OCI-LY1 (cell line): Measurements from ENCODE around the gene UBTD1.
"Not testable (repeated sequence)": the region's sequence is repeated elsewhere in the genome, so short reads cannot be mapped to it uniquely, and the experiment has no call there.

Source experiments
- H2AFZ ChIP-seq: fragments of 200-600 bp; sonication (generic), shearing (Covaris generic); 2 replicates; pipeline ENCODE4 v1.6.0; 2014; ENCODE audit warnings: antibody characterized with exemption, mild to moderate bottlenecking, low read length
- H3F3A ChIP-seq: fragments of 200-600 bp; sonication (generic), shearing (Covaris generic); 2 replicates; pipeline ENCODE4 v1.6.0; 2014; ENCODE audit warnings: mild to moderate bottlenecking, antibody characterized with exemption, low read length, moderate library complexity; ENCODE audit not compliant: insufficient read depth
- H3K27ac ChIP-seq: fragments of 200-600 bp; sonication (generic); 2 replicates; pipeline ENCODE4 v1.5.1; 2014; ENCODE audit warnings: low read length, mixed run types, mild to moderate bottlenecking, low read depth; ENCODE audit not compliant: poor library complexity, severe bottlenecking
- H3K27me3 ChIP-seq: fragments of 200-600 bp; sonication (generic); 2 replicates; pipeline ENCODE4 v1.6.0; 2014; ENCODE audit warnings: antibody characterized with exemption, mild to moderate bottlenecking, low read length, moderate library complexity; ENCODE audit not compliant: insufficient read depth
- H3K36me3 ChIP-seq: fragments of 200-600 bp; sonication (generic); 2 replicates; pipeline ENCODE4 v1.6.1; 2014; ENCODE audit warnings: mild to moderate bottlenecking, antibody characterized with exemption, low read length, moderate library complexity, mixed read lengths; ENCODE audit not compliant: insufficient read depth
- H3K4me1 ChIP-seq: fragments of 200-600 bp; sonication (generic); 2 replicates; pipeline ENCODE4 v1.5.1; 2014; ENCODE audit warnings: mild to moderate bottlenecking, low read length, moderate library complexity; ENCODE audit not compliant: insufficient read depth, severe bottlenecking
- H3K4me2 ChIP-seq: fragments of 200-600 bp; sonication (generic), shearing (Covaris generic); 2 replicates; pipeline ENCODE4 v1.6.1; 2014; ENCODE audit warnings: low read length
- H3K4me3 ChIP-seq: fragments of 200-600 bp; sonication (generic); 2 replicates; pipeline ENCODE4 v1.5.1; 2014; ENCODE audit warnings: low read length, low read depth, mild to moderate bottlenecking, mixed read lengths; ENCODE audit not compliant: poor library complexity, severe bottlenecking
- H3K79me2 ChIP-seq: fragments of 200-600 bp; shearing (Covaris generic); 2 replicates; pipeline ENCODE4 v1.6.1; 2016; ENCODE audit warnings: mixed run types, low read length, mixed read lengths; ENCODE audit not compliant: insufficient read depth
- H3K9ac ChIP-seq: fragments of 200-600 bp; sonication (generic), shearing (Covaris generic); 2 replicates; pipeline ENCODE4 v1.6.1; 2014; ENCODE audit warnings: mild to moderate bottlenecking, low read length, mixed read lengths
- H3K9me2 ChIP-seq: fragments of 200-600 bp; sonication (generic), shearing (Covaris generic); 2 replicates; pipeline ENCODE4 v1.6.1; 2014; ENCODE audit warnings: low read depth, mild to moderate bottlenecking, low read length, mixed read lengths
- H3K9me3 ChIP-seq: fragments of 200-600 bp; shearing (Covaris generic); 2 replicates; pipeline ENCODE4 v1.6.1; 2014; ENCODE audit warnings: low read length, mixed read lengths
- H4K20me1 ChIP-seq: fragments of 200-600 bp; sonication (generic), shearing (Covaris generic); 2 replicates; pipeline ENCODE4 v1.6.0; 2016; ENCODE audit warnings: mild to moderate bottlenecking, low read length; ENCODE audit not compliant: insufficient read depth
- EZH2 ChIP-seq: fragments of 200-600 bp; sonication (generic), shearing (Covaris generic); IDR thresholded peaks from 2 replicates; pipeline ENCODE4 v1.8.0; 2017; ENCODE audit warnings: borderline replicate concordance, mixed run types, mild to moderate bottlenecking, antibody characterized with exemption, low read length, moderate library complexity, mixed read lengths
- TF ChIP-seq, protein P1 (sequence below): fragments of 200-600 bp; sonication (generic), shearing (Covaris generic); IDR thresholded peaks from 2 replicates; pipeline ENCODE4 v1.5.1; 2017; ENCODE audit warnings: mild to moderate bottlenecking, antibody characterized with exemption, low read length, moderate library complexity, mixed read lengths

UBTD1 gene

GRCh38 chr10:97562329-97562728, 63.6 kb downstream of the UBTD1 start:
- H3K27me3 ChIP-seq, H3K79me2 ChIP-seq, H3K4me1 ChIP-seq, H3K9me3 ChIP-seq, H3K9me2 ChIP-seq, H3K36me3 ChIP-seq, H3K27ac ChIP-seq, H3K4me3 ChIP-seq, H3K4me2 ChIP-seq, H3F3A ChIP-seq, H2AFZ ChIP-seq, H3K9ac ChIP-seq, H4K20me1 ChIP-seq: not testable (repeated sequence)

DNA sequence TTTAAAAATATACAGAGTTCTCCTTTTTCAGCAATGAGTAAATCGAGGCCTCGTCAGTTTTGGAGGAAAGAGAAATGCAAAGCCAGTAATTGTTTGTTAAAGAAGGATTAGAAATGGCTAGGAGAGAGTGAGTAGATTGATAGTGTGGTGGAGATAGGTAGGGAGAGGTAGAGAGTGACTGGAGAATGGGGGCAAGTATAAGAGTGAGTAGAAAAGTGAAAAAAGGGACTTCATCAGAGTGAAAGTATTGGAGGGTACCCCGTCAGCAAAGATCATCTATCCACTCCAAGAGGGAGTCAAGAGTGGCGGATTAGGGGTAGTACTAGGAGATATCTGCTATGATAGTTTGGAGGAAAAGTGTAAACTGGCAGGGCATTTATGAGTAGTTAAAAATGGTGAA, 64.6 kb downstream of the UBTD1 start:
- Histone ChIP-seq H2AFZ (no peak overlapping the region), H3K27ac (no peak overlapping the region), H4K20me1 (no peaks in the 10 kb centered on the region), H3F3A (no peaks in the 10 kb centered on the region), H3K4me3 (no peak overlapping the region), H3K4me1 (no peaks in the 10 kb centered on the region), H3K36me3 (no peaks in the 10 kb centered on the region), H3K27me3 (no peaks in the 10 kb centered on the region), H3K9ac (no peak overlapping the region), H3K79me2 (no peaks in the 10 kb centered on the region), H3K4me2 (no peak overlapping the region), H3K9me3 (no peaks in the 10 kb centered on the region), H3K9me2 (no peaks in the 10 kb centered on the region)
- TF ChIP-seq, protein P1, sequence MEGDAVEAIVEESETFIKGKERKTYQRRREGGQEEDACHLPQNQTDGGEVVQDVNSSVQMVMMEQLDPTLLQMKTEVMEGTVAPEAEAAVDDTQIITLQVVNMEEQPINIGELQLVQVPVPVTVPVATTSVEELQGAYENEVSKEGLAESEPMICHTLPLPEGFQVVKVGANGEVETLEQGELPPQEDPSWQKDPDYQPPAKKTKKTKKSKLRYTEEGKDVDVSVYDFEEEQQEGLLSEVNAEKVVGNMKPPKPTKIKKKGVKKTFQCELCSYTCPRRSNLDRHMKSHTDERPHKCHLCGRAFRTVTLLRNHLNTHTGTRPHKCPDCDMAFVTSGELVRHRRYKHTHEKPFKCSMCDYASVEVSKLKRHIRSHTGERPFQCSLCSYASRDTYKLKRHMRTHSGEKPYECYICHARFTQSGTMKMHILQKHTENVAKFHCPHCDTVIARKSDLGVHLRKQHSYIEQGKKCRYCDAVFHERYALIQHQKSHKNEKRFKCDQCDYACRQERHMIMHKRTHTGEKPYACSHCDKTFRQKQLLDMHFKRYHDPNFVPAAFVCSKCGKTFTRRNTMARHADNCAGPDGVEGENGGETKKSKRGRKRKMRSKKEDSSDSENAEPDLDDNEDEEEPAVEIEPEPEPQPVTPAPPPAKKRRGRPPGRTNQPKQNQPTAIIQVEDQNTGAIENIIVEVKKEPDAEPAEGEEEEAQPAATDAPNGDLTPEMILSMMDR, result no peak
- TF ChIP-seq EZH2, result no peak

GRCh38 chr10:97564776-97565175, 66.1 kb downstream of the UBTD1 start:
- H3K9me3 ChIP-seq, result no peaks in the 10 kb centered on the region
- H3F3A ChIP-seq, result no peaks in the 10 kb centered on the region
- H3K79me2 ChIP-seq, result no peaks in the 10 kb centered on the region
- H2AFZ ChIP-seq, result no peak overlapping the region
- no peak overlapping the region for H3K9ac ChIP-seq
- no peak for TF ChIP-seq EZH2
- TF ChIP-seq, protein P1, result no peak
- no peaks in the 10 kb centered on the region for H4K20me1 ChIP-seq
- no peaks in the 10 kb centered on the region for H3K27me3 ChIP-seq
- H3K9me2 ChIP-seq, result no peaks in the 10 kb centered on the region
- H3K4me2 ChIP-seq, result no peak overlapping the region
- H3K27ac ChIP-seq, result no peak overlapping the region
- no peaks in the 10 kb centered on the region for H3K4me1 ChIP-seq
- H3K4me3 ChIP-seq, result no peak overlapping the region
- no peaks in the 10 kb centered on the region for H3K36me3 ChIP-seq

DNA sequence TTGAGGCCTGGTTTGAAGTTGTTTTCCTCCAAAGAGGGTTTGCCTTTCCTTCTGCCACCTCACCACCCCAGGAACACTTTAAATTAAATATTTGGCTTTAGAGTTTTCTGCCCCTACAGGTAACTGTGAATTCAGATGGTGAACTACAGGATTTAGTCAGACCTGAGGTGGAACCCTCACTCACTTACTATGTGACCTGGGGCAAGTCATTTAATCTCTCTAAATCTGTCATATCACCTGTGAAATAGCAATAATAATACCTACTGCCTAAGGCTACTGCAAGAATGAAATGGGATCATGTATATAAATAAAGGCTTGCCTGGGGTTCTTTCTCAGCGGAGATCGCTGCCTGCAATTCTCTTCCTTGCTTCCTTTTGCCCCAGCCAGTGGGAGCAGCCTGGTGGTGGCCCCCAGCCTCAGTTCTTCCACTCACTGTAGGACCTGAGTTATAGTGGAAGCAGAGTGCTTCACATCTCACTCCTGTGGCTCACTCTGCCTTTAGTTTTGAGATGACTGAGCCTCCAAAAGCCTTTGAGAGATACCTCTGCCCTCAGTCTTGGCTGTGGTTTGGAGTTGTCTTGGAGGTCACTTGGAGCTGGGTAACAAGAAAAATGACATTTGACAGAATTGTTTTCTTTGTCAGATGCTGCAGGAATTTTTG, 67.7 kb downstream of the UBTD1 start:
- no peaks in the 10 kb centered on the region for H3K9me2 ChIP-seq
- no peak overlapping the region for H3K27ac ChIP-seq
- H3K27me3 ChIP-seq, result no peaks in the 10 kb centered on the region
- no peak overlapping the region for H3K9ac ChIP-seq
- H3K4me1 ChIP-seq, result no peaks in the 10 kb centered on the region
- no peaks in the 10 kb centered on the region for H3K9me3 ChIP-seq
- no peaks in the 10 kb centered on the region for H4K20me1 ChIP-seq
- TF ChIP-seq, protein P1, result no peak
- no peak for TF ChIP-seq EZH2
- H3F3A ChIP-seq, result no peaks in the 10 kb centered on the region
- H3K4me3 ChIP-seq, result no peak overlapping the region
- no peak overlapping the region for H3K4me2 ChIP-seq
- H2AFZ ChIP-seq, result no peak overlapping the region
- H3K79me2 ChIP-seq, result no peaks in the 10 kb centered on the region
- no peaks in the 10 kb centered on the region for H3K36me3 ChIP-seq
